ENCODE measurements around the gene LGR5. TPM values are rescaled to one million over a fixed set of nuclear protein-coding genes. Genes with fewer than 3 reads are reported as not detected.

The LGR5 gene
- total RNA-seq, 1 experiment from 2014 or later: 0.17 TPM

GRCh38 chr12:71584356-71584755 is 144.8 kb downstream of the LGR5 start:
- H3K4me3 Mint-ChIP-seq: no peak overlapping the region
- DNase-seq (ENCODE audit: low spot score) (no peak), ATAC-seq (no peak)
- H3K27ac Mint-ChIP-seq: no peak overlapping the region
- POLR2A ChIA-PET: no interaction called here
- 0 out of 2 replicates have a peak, but pooled peaks cover 4% of the 10 kb centered on the region for H3K4me1 Mint-ChIP-seq
- CTCF ChIA-PET: interaction anchor here (1.5 kb wide), 1 partner anchor 163 kb away, joined by 3 read pairs; no protein-coding TSS in a partner anchor
- H3K36me3 Mint-ChIP-seq: no peaks in the 10 kb centered on the region
- H3K9me3 Mint-ChIP-seq: peaks cover 7% of the 10 kb centered on the region
- H3K27me3 Mint-ChIP-seq (ENCODE audit: low read depth): no peaks in the 10 kb centered on the region
- TF ChIP-seq, protein P1, sequence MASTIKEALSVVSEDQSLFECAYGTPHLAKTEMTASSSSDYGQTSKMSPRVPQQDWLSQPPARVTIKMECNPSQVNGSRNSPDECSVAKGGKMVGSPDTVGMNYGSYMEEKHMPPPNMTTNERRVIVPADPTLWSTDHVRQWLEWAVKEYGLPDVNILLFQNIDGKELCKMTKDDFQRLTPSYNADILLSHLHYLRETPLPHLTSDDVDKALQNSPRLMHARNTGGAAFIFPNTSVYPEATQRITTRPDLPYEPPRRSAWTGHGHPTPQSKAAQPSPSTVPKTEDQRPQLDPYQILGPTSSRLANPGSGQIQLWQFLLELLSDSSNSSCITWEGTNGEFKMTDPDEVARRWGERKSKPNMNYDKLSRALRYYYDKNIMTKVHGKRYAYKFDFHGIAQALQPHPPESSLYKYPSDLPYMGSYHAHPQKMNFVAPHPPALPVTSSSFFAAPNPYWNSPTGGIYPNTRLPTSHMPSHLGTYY (CRISPR knock-in tag; IDR thresholded peaks at IDR 0.05): no peak
- TF ChIP-seq, protein P2, sequence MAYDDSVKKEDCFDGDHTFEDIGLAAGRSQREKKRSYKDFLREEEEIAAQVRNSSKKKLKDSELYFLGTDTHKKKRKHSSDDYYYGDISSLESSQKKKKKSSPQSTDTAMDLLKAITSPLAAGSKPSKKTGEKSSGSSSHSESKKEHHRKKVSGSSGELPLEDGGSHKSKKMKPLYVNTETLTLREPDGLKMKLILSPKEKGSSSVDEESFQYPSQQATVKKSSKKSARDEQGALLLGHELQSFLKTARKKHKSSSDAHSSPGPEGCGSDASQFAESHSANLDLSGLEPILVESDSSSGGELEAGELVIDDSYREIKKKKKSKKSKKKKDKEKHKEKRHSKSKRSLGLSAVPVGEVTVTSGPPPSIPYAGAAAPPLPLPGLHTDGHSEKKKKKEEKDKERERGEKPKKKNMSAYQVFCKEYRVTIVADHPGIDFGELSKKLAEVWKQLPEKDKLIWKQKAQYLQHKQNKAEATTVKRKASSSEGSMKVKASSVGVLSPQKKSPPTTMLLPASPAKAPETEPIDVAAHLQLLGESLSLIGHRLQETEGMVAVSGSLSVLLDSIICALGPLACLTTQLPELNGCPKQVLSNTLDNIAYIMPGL (CRISPR knock-in tag; IDR thresholded peaks at IDR 0.05): no peak
- no peak for TF ChIP-seq ZBTB21 (CRISPR knock-in tag; IDR thresholded peaks at IDR 0.05; ENCODE audit: borderline replicate concordance)
- no peak for TF ChIP-seq CBFB (CRISPR knock-in tag; IDR thresholded peaks at IDR 0.05; ENCODE audit: low read depth)
- TF ChIP-seq TCF7 (CRISPR knock-in tag; IDR thresholded peaks at IDR 0.05; ENCODE audit: low read depth): no peak
- no peak for TF ChIP-seq ATF3 (CRISPR knock-in tag; conservative IDR thresholded peaks at IDR 0.05)
- TF ChIP-seq, protein P3, sequence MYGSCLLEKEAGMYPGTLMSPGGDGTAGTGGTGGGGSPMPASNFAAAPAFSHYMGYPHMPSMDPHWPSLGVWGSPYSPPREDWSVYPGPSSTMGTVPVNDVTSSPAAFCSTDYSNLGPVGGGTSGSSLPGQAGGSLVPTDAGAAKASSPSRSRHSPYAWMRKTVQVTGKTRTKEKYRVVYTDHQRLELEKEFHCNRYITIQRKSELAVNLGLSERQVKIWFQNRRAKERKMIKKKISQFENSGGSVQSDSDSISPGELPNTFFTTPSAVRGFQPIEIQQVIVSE (CRISPR knock-in tag; IDR thresholded peaks at IDR 0.05; ENCODE audit: borderline replicate concordance): no peak
- TF ChIP-seq ZNF396 (CRISPR knock-in tag; IDR thresholded peaks at IDR 0.05; ENCODE audit: borderline replicate concordance): no peak
- TF ChIP-seq, protein P4, sequence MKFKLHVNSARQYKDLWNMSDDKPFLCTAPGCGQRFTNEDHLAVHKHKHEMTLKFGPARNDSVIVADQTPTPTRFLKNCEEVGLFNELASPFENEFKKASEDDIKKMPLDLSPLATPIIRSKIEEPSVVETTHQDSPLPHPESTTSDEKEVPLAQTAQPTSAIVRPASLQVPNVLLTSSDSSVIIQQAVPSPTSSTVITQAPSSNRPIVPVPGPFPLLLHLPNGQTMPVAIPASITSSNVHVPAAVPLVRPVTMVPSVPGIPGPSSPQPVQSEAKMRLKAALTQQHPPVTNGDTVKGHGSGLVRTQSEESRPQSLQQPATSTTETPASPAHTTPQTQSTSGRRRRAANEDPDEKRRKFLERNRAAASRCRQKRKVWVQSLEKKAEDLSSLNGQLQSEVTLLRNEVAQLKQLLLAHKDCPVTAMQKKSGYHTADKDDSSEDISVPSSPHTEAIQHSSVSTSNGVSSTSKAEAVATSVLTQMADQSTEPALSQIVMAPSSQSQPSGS (CRISPR knock-in tag; IDR thresholded peaks at IDR 0.05; ENCODE audit: borderline replicate concordance, low read depth): no peak
- TF ChIP-seq AR (CRISPR knock-in tag; IDR thresholded peaks at IDR 0.05): no peak
- TF ChIP-seq E2F4 (CRISPR knock-in tag; IDR thresholded peaks at IDR 0.05; ENCODE audit: borderline replicate concordance, low read depth): no peak

DNA sequence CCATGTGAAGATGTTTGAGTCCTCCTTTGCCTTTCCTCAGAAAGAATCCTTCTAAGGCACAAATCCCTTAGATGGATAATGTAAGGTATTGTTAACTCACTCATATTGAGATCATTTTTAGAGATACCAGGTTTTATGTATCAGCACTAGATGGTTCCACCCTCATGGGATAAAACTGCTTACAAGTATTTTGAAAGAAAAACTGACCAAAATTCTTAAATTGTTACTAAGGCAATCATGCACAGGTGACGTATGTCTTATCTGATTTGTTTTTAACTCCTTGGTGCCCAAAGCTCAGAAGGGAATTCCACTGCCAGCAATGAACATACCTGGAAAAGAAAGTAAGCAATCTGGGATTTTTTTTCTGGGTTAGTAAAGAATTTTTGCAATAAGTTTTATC is 145.6 kb downstream of the LGR5 start:
- no peak overlapping the region for H3K4me3 Mint-ChIP-seq
- ChIA-PET POLR2A (no interaction called here), CTCF (interaction anchor here (1.5 kb wide), 1 partner anchor 162 kb away, joined by 3 read pairs; no protein-coding TSS in a partner anchor)
- H3K4me1 Mint-ChIP-seq: 0 out of 2 replicates have a peak, but pooled peaks cover 4% of the 10 kb centered on the region
- ATAC-seq (no peak), DNase-seq (ENCODE audit: low spot score) (no peak)
- no peaks in the 10 kb centered on the region for H3K27me3 Mint-ChIP-seq (ENCODE audit: low read depth)
- H3K9me3 Mint-ChIP-seq: peaks cover 7% of the 10 kb centered on the region
- H3K27ac Mint-ChIP-seq: no peak overlapping the region
- TF ChIP-seq ZNF263 (CRISPR knock-in tag; IDR thresholded peaks at IDR 0.05; ENCODE audit: low read depth): no peak
- no peaks in the 10 kb centered on the region for H3K36me3 Mint-ChIP-seq

Data from WTC11 (cell line).